Measurements from ENCODE around the gene HCN1.

Gene HCN1

DNA sequence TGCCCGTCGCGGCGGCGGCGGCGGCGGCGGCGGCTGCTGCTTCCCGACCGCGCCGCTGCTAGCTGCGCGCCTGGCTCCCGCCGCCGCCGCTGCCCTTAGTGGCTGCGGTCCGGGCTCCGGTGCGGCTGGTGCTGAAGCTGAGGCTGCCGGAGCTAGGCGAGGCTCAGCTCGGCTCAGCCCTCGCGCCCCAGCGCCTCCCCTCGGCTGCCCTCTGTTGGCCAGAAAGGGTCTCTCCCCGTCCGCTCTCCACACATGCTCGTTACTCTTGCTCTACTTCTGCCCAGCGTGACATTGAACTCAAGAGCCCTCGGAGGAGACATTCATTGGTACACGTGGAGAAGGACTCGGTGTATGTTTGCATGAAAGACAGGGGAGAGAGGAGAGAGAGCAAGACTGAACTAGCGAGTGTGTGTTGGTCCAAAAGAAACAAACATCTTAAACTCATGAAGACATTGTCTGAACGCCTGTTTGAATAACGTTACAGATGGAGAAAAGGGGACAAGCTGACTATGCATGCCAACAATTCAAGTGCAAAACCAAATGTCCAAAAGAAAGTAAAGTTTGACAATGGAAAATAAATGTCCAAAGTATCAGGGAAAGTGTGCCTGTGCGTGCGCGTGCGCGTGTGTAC lies at the start of gene HCN1:
HCN1 (minus strand) TSS at position 175 of the 631 bp plus-strand sequence.
- DNase-seq = no peak

DNA sequence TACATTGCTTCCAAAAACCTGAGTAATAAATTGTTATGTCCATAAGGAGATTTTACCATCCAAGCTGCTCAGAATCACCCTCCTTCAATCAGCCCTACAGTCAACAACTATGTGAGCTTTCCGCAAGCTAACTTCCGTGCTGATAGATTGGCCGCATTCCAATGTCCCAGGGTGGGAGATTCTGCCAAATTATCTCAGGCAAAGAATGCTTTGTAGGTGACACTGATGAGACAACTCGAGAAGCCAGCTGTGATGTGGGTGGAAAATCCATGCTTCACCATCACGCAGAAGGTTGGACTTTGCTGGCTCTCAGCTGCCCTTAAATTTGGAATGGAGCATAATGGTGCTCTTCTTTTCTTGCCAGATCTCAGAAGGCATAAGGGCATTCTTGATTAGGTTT lies 44.9 kb upstream of the HCN1 start:
- no peak for DNase-seq

DNA sequence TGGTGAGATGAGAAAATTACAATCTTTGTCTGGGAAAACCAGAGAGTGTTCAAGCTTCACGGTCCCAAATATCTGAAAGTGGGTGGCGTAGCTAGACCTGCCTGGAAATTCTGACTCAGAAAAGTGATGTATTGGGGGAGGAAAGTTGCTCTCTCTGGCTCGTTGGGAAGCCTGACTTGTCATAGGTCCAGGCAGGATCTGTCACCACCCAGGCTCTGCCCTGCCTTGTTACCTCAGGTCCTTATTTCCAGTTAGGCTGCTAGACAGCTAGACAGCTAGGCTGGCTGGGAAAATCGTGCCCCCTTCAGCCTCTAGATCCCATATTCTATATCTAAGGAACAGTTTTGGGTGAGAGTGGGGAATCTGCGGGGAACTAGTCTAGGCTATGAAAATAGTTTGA lies 41.0 kb upstream of the HCN1 start:
- no peak for DNase-seq

DNA sequence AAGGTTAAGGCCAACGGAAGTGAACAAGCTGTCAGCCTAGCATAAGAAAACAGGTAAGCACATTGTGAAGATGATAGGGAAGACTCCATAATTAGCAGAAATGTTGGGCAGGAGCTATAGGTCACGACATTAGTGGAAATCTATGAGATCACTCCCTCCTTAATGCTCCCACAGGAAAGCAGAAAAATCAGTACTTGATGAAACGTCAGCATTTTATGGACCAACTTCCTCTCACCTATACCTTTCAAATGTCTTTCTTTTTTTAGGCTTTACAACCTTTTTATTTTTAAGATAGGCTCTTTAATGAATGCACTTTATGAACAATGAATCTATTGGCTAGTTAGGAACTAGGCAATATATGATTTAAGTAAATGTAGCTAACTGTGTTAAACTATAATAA lies 29.4 kb upstream of the HCN1 start:
- DNase-seq = no peak

DNA sequence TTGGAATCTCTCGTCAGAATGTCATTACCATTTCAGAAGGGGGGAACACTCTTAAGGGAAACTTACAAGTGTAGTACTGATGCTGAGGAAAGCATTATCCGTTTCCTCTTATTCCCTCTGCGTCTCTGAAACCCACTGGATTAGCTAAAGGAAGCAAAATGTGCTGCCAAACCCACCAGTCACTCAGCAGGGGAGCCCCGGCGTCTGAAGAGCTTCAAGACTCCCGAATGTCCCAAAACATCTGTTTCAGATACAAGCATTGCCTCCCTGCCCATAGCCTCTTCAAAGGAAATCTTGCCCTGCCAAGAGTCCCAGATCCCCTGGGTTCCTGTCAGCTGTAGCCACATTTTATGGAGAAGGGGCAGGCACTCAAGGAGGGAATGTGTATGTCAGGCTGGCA lies 1.0 kb upstream of the HCN1 start:
- DNase-seq = no peak

DNA sequence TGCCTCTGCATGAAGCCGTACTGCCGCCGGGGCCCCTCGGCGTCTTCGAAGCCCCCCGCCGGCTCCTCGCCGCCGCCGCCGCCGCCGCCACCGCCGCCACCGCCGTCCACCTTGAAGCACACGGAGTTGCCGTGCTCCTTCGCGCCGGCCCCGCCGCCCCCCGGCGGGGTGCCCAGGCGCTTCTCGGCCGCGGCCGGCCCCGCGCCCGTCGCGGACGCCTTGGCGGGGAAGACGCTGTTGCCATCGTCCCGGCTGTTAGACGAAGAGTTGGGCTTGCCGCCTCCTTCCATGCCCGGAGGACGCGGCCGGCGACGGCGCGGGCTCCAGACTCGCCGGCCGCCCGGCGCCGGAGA lies 400 bp downstream of the HCN1 start:
- no peak for DNase-seq

DNA sequence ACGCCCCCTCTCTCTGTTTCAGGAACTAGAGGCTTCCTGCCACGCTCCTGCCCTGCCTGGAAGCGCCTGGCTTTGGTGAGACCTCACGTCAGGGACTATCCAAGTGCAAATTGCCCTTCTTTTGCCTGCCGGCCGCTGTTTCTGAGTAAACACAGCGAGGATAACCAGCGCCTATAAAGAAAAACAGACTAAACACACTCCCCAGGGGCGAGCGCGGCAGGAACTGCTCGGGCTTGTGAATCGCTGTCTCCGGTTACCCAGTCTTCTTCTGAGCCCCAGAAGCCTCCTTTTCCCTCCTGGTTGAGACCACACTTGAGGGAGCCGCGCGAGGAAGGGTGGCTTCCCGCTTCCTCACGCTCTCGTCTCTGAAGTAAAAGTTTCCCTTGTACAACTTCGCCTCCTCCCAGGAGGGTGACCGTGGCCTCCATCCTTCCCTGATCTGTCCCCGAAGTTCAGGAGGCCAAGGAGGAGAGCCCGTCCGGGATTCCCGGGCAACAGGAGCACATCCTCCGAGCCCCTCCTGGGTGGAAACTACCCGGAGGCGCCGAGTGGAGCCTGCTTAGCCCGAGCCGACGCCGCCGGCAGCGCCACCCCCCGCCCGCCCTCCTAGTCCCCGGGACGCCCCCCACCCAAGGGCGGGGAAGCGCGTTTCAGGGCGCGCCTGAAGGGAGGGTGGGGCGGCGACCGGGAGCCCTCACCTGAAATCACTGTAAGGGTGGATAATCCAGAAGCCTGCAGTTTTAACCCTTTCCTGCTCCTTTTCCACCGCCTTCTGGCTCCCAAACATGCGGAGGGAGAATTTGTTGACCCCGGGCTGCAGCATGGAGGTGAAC lies 993 bp downstream of the HCN1 start:
- no peak for DNase-seq

DNA sequence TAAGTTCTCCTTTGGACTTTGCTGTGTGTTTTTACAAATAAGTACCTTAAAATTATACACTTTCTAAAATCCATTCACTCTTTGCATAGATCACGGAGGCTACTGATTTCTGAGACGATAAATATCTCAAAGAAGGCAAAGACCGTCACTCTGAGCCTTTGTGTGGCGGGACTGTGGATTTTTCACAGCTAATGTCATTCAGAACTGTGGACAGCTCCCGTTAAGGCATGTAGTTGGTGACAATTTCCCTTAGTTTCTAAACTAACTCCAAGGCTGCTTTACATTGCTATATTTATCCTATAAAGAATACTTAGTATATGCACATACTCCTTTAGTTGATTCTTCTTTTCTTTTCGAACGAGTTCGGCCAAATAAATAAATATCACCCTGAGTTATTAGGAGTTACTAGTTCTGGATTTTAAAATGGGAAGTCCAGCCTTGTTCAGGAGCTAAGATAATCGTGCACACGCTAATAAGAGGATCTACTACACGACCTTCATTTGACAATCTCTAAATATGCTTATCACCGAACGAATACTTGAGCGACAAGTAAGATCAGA lies 1.8 kb downstream of the HCN1 start:
- no peak for DNase-seq

DNA sequence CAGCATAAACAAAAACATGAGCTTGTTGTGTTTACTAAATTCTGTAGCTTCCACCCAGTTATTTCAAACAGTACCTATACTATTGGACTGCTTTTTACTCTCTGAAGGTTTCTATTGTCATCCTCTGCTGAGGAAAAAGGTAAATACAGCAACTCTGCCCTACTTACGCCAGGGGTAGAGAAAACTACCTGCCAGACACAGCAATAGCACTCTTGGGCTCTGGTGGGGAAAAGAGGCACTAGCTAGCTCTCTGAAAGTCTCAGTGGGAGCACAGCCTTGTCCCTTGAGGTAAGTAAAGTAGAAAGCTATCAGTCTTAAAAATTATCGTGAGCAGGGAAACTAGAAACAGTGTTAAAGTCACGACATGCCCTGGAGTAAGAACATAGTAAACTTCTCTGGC lies 3.7 kb downstream of the HCN1 start:
- no peak for DNase-seq

DNA sequence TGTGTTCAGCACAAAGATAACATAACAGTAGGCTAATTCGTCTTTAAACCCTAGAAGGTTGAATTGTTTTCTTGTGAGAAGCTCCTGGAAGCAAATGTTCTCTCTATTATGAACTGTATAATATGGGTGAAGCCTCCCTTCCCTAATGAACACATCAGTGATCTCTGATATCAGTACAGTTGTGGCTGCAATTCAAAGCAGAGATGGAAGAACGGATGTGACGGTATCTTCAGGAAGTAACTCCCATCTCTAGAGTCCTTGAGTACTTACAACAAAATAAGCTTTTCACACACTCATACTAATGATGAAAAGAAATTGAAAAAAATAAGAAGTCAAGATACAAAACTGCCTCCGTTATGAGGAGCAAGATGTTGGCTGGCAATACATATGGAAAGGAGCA lies 4.5 kb downstream of the HCN1 start:
- no peak for DNase-seq

DNA sequence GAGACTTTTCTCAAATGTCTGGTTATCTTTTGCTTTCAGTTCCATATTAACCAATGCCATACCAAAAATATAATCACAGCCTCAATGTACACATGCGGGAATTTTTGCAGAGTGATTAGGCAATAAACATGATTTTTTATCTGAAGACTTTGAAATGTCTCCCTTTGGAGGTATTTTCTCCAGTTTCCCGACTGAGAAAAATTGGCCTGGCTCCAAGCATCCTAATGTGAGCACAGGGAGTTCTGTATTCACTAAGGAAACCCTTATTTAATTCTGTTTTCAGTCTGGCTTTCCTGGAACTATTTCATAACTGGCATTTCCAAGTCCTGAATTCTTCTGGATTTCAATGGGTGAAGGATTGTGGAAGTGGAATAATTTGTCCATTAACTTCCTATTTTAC lies 8.5 kb downstream of the HCN1 start:
- DNase-seq = no peak

DNA sequence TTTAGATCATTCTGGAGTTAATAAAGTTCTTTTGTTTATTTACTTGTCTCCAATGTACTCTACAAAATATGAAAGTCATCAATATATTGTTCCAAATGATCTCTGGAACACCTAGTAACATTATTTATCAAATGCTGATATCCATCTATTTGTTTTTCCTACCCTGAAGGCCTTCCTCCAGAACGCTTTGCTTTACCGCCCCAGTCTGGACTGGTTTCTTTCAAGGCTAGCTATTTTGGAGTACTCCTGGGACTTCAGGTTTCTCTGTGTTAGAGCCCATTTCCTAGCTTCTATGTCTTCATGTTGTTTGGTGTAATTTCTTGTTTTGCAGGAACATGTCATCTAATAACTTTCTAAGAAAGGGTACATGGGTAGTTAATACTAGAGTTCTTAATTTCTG lies 9.6 kb downstream of the HCN1 start:
- no peak for DNase-seq

DNA sequence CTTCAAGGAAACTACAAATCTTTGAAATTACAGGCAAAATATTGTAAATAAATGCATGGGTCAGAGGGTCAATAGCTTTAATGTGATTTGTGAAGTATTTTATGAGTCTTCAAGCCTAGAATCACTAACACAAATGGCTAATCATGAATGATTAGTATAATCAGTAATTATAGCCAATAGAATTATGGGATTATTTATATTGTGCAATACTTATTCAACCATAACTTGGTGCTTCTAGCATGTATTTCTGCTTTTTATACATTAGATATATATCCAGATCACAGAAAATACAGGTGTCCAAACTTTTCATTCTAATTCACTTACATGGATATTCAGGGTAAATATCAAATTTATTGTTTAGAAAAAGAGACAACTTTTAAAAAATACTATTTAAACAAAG lies 12.1 kb downstream of the HCN1 start:
- no peak for DNase-seq

DNA sequence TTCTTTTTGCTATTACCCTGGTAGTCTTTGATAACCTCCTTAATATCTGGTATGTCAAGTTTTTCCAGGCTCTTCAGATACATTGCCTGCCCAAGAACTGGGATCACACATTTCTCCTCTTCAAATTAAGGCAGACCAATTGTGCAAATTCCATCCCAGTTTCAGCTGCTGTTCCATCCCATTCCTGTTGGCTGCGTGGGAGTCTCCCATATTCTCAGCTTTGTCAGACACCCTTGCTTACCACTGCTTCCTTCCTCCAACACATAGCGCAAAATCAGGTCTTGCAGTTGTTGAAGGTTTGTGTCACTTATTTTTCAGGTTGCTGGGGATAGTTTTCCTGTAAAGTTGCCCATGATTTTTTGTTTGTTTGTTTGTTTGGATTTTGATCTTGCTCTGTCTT lies 15.2 kb downstream of the HCN1 start:
- no peak for DNase-seq

DNA sequence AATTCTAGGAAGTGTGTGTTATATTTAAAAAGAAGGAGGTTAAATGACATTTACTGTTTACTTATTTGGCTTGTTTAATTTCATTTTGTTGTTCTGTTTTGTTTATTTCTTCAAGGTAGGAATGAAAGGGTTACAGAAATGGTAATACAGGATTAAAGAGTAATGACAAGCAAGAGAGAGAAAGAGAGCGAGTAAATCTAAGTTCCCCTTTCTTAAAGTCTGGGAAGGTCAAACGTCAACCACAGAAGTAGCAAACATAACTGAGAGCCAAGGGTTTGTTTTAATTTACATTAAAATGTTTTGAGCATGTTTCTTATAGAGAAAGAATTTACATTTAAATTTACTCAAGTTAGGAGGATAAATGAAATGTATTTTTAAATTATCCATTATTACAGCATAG lies 18.7 kb downstream of the HCN1 start:
- DNase-seq = no peak

DNA sequence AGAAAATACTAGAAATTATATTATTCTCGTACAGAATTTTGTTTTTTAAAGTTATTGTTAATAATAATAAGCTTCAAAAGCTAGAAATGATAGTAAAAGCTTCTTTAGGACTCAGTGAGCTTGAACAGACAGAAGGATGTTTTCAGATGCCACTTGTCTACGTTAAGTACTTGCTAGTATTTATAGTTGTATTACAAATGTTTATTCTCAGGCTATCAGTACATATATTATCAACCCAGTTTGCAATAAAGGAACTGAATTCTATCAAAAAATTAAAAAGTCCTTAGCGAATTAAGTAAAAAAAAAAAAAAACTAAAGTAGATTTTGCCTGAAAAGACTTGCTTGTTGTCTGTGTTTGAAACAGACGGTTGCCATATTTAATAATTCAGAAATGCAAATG lies 23.9 kb downstream of the HCN1 start:
- no peak for DNase-seq

DNA sequence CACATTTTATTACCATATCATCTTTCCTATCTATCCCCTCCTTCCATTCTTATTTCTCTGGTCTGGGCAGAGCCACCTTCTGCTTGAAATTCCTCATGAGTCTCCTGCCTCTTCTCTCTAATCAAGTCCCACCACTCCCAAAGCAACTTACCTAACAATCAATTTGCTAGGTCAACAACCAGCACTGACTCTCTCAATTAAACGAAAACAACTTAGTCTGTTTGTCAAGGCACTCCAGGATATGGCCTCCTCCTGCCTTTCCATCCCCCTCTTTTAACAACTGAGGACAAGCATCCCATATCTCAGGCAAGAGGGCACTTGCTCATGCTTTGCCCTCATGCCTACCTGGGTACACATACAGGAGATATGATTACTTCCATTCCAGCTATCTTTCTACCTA lies 47.4 kb downstream of the HCN1 start:
- no peak for DNase-seq

DNA sequence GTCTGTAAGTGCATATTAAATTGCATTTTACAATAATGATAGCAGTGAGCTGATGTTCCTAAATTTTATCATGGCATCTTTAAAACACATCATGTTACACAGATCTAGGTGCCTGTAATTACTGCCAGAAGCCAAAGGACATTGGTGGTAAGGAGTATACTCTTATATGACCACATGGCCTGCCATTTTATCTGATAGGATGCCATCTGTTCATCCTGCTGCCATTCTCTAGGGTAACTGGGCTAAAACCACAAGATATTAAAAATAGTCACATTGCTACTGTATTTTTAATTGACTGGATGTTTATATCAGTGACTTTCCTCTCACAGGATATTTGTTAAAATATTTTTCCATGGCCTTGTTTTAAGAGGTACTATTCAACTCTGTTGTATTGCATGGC lies 53.1 kb downstream of the HCN1 start:
- DNase-seq = no peak

DNA sequence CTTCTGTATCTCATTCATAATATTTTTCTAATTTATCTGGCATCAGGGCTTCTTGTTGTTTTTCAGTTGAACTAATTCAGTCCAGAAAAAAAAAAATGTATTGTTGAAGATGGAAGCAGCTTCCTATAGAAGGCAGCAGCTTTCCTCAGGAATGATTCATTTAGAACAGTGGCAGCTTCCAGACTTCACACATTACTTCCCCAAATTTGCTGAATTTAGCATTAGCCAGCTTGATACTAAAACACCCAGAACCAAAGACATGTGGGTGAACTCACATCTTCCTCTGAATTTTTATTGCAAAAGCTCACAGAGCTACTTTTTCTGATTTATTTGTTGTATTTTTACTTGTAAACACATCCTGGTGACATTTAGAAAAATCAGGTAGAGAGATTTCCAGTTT lies 53.8 kb downstream of the HCN1 start:
- DNase-seq = no peak

DNA sequence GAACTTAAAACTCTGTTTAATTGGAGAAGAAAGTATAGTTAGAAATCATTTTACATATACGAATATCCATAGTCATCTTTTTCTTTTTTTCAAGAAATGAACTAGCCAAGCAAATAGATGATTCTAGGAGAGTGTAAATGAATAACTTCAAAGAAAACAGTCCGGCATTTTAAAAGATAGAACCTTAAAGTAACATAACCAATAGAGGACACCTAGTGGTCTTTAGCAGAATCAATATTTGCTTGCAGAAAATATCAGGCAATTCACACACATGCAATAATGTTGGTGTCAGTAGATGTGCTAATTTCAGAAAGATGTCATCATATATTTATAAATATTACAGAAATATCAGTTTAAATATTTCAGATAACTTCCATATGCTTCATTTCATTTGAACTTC lies 57.1 kb downstream of the HCN1 start:
- no peak for DNase-seq

DNA sequence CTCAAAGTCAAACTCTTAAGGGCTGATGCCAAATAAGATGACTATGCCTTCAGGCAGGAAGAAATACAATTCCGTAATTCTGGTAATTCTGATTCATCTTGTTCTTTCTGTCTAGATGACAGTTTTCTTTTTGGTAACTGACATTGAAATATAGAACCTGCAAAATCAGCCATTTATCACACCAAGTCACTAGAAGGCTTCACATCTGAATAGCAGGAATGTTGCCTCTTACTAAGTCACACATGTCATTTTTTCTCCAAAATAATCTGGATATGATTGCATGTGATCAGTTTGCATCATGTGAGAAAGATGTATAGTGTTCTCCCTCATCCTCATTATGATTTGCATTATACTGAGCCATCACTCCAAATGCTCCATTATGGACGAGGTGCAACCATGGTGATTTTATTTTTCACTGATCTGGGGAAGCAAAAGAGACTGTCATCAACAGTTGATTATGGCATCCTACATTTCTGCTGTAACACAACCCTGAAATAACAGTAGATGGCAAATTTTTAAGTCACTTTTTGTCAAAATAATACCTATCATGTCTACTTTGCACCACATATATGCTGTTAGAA lies 69.0 kb downstream of the HCN1 start:
- DNase-seq = no peak

DNA sequence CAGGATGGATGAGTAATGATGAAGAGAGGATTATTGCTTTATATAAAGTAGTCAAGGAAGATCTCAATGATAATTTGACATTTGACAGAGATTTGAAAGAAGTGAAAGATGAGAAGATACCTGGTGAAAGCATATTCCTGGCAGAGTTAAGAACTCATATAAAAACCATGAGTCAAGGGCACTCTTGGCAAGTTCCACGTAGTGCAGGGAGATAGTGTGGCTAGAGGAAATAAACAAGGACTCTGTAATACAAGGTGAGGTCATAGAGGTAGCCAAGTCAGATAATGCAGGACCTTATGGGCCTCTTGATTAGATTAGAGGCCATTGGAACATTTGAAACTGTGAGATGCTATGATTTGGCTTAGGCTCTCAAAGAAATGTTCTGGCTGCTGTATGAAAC lies 72.3 kb downstream of the HCN1 start:
- DNase-seq = no peak

DNA sequence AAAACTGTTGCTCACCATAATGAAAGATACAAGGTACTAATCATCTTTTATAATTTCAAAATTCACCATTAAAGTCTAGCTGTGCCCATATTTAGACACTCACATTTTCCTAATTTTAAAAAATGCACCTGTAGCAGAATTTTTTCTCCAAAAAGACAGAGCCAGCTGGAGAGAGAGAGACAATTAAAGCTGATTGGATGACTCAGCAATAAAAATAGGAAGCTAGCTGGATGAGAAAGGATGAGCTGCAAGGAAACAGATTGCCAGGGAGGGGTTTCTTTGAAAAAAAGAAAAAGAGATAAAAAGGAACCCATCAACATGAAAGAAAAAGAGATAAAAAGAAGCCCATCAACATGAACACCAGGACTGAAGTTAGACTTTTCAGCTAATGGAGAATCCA lies 73.8 kb downstream of the HCN1 start:
- DNase-seq = no peak

DNA sequence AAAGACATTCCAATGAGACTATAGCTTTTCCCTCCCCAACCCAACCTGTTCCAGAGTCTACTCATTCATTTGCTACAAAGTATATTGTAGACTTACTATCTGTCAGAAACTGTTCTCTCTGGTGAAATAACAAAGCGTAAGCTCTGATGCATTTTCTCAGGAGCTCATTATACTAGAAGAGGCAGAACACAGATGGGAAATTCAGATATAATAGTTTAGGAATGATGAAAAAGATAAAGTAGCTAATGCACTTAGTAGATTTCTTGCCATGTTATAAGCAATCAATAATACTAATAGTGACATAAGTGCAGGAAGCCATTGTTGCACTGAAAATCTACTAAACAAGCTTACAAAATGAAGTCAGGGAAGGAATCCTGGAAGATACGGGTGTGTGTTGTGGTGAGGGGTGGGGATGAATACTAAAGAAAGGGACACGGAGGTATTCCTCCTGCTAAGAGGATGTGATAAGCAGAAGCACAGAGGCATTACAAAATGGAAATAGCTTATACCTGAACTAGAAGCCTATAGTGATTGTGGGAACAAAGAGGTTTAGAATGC lies 78.2 kb downstream of the HCN1 start:
- DNase-seq = no peak
